NCI-H2196 treated with DMSO at 0.1 percent for 48 hours (cell line): ENCODE data around the gene RNU1-2.
A peak's percentile ranks its signal among the peaks of the same experiment; 100 is the strongest.
"Not testable (repeated sequence)": the region's sequence is repeated elsewhere in the genome, so short reads cannot be mapped to it uniquely, and the experiment has no call there.

Source experiments
- DNase-seq: peaks from one replicate; lab custom pipeline; 2025; ENCODE audit not compliant: unreplicated experiment; lab: John Stamatoyannopoulos, UW

Gene RNU1-2

GRCh38 chr1:16907870-16908758 lies 12.3 kb downstream of the RNU1-2 start:
- DNase-seq = no peak

GRCh38 chr1:16911851-16912721 lies 16.3 kb downstream of the RNU1-2 start:
- DNase-seq = not testable (repeated sequence)

DNA sequence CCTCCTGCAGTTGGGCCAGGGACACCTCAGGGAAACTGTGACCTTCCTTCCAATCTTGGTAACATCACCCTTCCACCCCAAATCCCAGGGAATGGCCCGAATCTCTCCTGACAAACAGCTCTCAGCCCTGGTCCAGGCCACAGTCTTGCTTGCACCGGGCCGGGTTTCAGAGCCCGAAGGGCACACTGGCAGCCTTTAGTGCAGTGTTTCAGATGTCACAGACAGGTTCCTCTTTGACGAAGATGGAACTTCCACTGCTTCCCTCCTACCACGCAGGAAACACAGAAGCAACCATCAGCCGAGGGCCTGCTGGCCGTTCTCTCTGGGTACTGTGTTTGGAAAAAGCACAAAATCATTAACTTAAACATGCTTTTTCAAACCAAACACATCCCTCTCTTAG lies 17.0 kb downstream of the RNU1-2 start:
- not testable (repeated sequence) for DNase-seq

DNA sequence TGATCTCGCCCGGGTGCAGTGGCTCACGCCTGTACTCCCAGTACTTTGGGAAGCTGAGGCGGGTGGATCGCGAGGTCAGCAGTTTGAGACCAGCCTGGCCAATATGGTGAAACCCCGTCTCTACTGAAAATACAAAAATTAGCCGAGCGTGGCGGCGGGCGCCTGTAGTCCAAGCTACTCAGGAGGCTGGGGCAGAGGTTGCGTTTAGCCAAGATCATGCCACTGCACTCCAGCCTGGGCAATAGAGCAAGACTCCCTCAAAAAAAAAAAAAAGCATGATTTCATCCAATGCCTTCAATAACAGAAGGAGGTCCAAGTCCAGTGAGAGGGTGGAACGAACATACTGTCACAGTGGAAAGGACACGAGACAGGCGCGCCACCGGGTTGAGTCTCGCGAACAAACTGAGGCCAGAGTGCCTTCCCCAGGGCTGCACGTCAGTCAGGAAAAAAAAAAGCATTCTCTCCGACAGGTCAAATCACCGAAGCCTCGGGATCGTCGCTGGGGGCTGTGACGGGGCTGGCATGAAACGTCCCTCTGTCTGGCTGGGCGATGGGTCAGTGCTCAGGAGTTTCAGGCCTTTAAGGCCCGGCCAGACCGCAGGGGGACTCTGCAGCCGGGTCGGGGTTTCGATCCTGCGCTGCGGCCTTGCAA lies 17.5 kb downstream of the RNU1-2 start:
- DNase-seq = no peak

DNA sequence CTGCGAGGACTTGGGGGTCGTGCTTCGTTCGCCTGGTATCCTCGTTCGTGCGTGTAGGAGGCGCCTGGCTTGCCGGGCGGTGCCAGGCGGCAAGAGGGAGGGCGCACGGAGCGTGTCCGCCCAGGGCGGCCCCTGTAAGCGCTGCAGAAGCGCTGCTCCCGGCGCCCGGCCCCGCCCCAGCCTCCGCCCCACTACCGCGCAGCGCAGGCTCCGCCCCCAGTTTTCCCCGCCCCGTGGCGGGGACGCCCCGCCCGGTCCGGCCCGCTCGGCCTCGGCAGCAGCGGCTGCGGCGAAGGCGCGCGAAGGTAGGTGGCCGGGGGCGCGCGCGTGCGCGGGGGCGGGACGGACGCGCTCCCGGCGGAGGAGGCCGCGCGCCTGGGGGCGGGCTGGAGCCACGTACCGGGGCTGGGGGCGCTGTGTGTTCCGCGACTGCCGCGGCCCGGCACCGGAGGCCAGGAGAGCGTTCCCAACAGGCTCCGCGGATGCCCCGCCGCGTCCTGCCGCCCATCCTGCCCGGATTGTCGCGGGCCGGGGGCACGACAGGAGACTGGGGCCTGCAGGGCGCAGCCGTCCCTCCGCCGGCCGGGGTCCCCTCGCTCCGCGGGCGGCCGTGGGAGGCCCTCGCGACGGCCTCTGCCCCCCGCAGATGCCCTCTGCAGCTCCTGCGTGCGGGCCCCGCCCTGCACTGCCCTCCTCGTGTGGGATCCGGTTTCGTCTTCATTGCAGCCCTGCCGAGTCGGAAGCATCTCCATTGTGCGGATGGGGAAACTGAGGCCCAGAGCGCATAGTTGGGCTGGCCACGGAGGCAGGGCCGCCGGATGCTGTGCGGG lies 18.3 kb downstream of the RNU1-2 start:
- DNase-seq = peak; percentile 95

- not testable (repeated sequence) for DNase-seq
These were observed 19.3 kb downstream of the RNU1-2 start for GRCh38 chr1:16914928-16915626.

GRCh38 chr1:16915627-16915973 lies 19.8 kb downstream of the RNU1-2 start:
- no peak for DNase-seq

DNA sequence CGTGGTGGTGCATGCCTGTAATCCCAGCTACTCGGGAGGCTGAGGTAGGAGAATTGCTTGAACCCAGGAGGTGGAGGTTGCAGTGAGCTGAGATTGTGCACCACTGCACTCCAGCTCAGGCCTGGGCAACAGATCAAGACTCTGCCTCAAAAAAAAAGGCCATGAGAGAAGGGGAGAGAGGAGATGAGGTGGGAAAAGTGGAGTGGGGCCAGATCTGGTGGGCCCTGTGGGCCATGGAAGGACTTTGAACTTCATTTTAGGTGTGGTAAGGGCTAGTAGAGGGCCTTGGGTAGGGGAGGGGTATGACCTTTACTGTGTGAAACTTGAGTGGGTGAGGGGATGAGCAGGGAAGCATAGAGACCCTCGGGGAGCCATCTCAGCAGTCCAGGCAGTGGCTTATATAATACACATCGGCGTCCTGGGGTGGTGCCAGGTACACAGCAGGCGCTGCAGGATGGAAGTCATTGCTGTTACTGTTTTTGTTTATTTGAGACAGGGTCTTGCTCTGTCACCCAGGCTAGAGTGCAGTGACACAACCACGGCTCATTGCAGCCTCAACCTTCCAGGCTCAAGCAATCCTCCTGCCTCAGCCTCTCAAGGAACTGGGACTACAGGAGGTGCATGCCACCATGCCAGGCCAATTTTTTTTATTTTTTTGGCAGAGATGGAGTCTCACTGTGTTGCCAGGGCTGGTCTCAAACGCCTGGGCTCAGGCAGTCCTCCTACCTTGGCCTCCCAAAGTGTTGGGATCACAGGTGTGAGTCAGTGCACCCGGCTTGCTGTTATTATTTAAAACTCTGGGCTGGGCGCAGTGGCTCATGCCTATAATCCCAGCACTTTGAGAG lies 20.5 kb downstream of the RNU1-2 start:
- DNase-seq = not testable (repeated sequence)

GRCh38 chr1:16918371-16918770 lies 22.6 kb downstream of the RNU1-2 start:
- DNase-seq = no peak

GRCh38 chr1:16918936-16919665 lies 23.3 kb downstream of the RNU1-2 start:
- DNase-seq = not testable (repeated sequence)

DNA sequence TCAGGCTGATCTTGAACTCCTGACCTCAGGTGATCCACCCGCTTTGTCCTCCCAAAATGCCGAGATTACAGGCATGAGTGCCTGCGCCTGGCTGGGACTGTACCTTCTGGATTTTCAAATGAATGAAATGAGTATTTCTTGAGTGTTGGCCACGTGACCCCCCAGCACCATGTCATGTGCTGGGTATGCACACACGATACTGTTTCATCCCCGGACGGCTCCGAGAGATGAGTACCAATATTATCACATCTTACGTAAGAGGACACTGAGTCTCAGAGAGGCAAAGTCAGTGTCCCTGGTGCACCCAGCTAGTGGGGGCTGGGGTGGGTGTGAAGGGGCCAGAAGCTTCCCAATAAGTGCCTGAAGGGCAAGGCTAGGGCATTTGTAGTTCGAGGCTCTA lies 25.2 kb downstream of the RNU1-2 start:
- DNase-seq = no peak

DNA sequence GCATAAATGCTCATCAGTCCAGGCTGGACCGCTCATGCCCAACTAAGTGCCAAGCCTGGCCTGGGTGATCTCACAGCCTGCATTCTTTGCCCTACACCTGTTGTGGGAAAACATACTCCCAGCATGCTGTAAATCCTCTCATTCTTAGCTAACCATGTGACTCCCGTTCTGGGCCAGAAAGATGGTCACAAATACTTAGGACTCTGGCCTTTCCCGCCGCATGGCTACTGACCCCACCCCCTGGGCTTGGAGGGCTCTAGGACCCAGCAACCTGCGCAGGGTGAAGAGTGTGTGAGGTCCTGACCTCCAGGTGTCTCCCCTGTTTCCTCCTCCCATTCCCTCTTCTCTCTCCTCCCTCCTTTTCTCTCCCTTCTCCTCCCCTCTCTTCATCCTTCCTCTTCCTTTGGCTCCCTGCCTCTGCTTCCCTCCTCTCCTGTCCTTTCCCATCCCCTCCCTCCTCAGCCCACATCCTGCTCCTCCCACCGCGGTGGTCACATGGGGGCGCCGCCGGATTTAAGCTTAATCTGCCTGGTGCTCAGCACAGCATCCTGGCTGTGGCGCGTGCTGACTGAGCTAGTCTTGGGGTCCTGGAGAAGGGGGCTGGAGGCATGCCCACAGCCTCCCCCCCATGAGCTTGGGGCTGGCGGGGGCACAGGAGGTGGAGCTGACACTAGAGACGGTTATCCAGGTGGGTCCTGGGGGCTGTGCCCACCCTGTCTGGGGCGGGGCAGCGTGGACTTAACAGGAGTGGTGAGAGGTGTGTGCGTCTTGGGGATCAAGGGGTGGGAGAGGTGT lies 25.8 kb downstream of the RNU1-2 start, which contains the start of gene CROCC:
CROCC (plus strand) TSS at position 541 of the 795 bp plus-strand sequence; CDS start at position 629, 88 bp downstream.
- peak; percentile 87 for DNase-seq

DNA sequence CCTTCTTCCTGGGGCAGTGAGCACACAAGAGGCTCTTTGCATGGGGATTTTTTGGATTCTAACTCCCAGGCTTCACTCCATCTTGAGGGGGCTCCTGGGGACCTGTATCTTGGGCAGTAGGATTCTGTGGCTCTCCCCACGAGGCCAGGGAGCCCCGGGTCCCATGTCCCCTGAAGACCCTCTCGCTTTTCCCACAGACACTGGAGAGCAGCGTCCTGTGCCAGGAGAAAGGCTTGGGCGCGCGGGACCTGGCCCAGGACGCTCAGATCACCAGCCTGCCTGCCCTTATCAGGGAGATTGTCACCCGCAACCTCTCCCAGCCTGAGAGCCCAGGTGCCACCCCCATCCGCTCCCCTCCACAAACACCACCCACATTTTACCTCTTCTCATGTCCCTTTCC lies 26.7 kb downstream of the RNU1-2 start:
- no peak for DNase-seq

DNA sequence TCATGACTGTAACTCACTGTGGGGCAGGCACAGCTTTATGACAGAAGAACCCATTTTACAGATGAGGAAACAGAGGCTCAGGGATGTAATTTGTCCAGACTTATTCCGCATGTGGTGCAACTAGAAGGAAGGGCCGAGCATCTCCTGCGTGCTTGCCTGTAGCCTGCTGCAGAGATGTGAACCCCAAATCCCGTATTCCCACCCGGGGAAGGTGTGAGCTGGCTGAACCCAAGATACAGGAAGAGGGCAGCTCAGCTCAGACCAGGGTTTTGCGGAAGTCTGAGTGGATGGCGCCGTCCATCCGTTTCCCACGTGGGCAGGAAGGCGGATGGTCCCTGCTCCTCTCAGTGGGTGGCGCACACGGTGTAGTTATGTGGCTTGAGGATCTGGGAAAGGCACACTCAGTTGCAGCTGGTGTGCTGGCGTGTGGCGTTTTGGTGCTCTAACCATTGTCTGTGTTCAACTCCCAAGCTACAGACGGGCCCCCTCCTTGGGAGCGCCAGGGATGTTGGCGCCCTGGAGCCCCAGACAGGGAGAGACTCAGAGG lies 27.2 kb downstream of the RNU1-2 start:
- DNase-seq = no peak

- DNase-seq = no peak
These were observed 28.6 kb downstream of the RNU1-2 start for GRCh38 chr1:16924216-16924918.

GRCh38 chr1:16924919-16925477 lies 29.2 kb downstream of the RNU1-2 start:
- DNase-seq = no peak
